Thoracic aorta (tissue), 2 donors: Measurements from ENCODE around the gene BICDL1. TPM values are rescaled to one million over a fixed set of nuclear protein-coding genes. Genes with fewer than 3 reads are reported as not detected.
A peak's percentile ranks its signal among the peaks of the same experiment; 100 is the strongest.

Experiments used
- ATAC-seq: fragments of 150-250 bp; one replicate; pipeline ENCODE4 v1.8.0; 2017; ENCODE audit warnings: low read depth; ENCODE audit not compliant: insufficient number of reproducible peaks, low FRiP score
- DNase-seq: peaks from one replicate; pipeline ENCODE4 v3.0.0-alpha.2; 2020; ENCODE audit warnings: low spot score
- H3K27ac ChIP-seq, 2 donors: fragments of 200-600 bp; sonication (generic); 1 replicate in 1 of 2; 2 replicates in 1 of 2; pipeline ENCODE4 v1.5.1; 2016; ENCODE audit warnings: mild to moderate bottlenecking in 2 of 2, moderate library complexity in 2 of 2
- H3K27me3 ChIP-seq: fragments of 200-600 bp; sonication (generic); replicated peaks from 2 replicates; pipeline ENCODE4 v1.6.0; 2016; ENCODE audit warnings: mild to moderate bottlenecking; ENCODE audit not compliant: insufficient read depth
- H3K36me3 ChIP-seq: fragments of 200-600 bp; sonication (generic); one replicate; pipeline ENCODE4 v1.5.1; 2016
- H3K4me1 ChIP-seq, 2 donors: fragments of 200-600 bp; sonication (generic); 1 replicate in 1 of 2; 2 replicates in 1 of 2; pipeline versions ENCODE4 v1.5.1 to v1.6.0; 2016; ENCODE audit warnings: low read depth in 2 of 2, mild to moderate bottlenecking in 1 of 2; ENCODE audit not compliant: control insufficient read depth in 1 of 2
- H3K4me3 ChIP-seq: fragments of 200-600 bp; sonication (generic); 2 replicates; pipeline ENCODE4 v1.5.1; 2016; ENCODE audit warnings: mild to moderate bottlenecking
- H3K9me3 ChIP-seq: fragments of 200-600 bp; sonication (generic); 2 replicates; pipeline ENCODE4 v1.5.1; 2016
- CTCF ChIP-seq: fragments of 200-600 bp; sonication (generic); IDR thresholded peaks from one replicate; pipeline ENCODE4 v1.5.1; 2019; ENCODE audit warnings: antibody characterized with exemption
- total RNA-seq, 2 donors: library from RNA; depleted of rRNA; stranded (reverse); fragments of >200 nt; gene quantifications; one replicate each; pipeline versions ENCODE4 v1.1.0 to v1.2.3, GENCODE V29; 2016

BICDL1 gene
- total RNA-seq, 2 donors from 2014 or later: 0.68 to 4.4 TPM

DNA sequence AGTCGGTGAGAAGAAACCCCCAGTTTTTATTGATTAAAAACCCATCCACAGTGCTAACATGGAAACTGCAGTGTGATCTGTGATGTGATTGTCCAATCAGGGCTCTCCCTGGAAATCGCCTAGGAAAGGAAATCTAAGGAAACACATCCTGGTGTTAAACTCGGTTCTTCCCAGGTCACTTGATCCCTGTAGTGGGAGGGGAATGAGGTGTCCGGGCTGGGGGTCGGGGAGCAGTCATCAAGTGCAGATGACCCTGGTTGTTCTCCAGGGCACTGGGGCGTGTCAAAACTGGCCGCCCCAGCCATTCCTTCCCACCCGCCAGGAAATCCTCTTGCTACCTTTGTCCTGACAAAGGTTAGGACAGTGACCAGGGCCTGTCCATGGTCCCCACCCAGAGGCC lies 106.7 kb downstream of the BICDL1 start:
- DNase-seq (no peak), ATAC-seq (no peak)
- H3K4me1 ChIP-seq: peaks cover under 1 to 9% of the 10 kb centered on the region in 2 donors
- no peak overlapping the region for H3K27ac ChIP-seq
- H3K4me3 ChIP-seq: no peak overlapping the region
- no peaks in the 10 kb centered on the region for H3K9me3 ChIP-seq
- peaks cover 46% of the 10 kb centered on the region for H3K36me3 ChIP-seq
- TF ChIP-seq CTCF: no peak
- H3K27me3 ChIP-seq: no peaks in the 10 kb centered on the region

GRCh38 chr12:120096671-120097202 lies 107.7 kb downstream of the BICDL1 start:
- ATAC-seq (no peak), DNase-seq (no peak)
- Histone ChIP-seq H3K27me3 (no peaks in the 10 kb centered on the region), H3K36me3 (peaks cover 46% of the 10 kb centered on the region), H3K9me3 (no peaks in the 10 kb centered on the region), H3K27ac (no peak overlapping the region), H3K4me3 (no peak overlapping the region), H3K4me1 (peaks cover 11 to 19% of the 10 kb centered on the region in 2 donors)
- no peak for TF ChIP-seq CTCF

DNA sequence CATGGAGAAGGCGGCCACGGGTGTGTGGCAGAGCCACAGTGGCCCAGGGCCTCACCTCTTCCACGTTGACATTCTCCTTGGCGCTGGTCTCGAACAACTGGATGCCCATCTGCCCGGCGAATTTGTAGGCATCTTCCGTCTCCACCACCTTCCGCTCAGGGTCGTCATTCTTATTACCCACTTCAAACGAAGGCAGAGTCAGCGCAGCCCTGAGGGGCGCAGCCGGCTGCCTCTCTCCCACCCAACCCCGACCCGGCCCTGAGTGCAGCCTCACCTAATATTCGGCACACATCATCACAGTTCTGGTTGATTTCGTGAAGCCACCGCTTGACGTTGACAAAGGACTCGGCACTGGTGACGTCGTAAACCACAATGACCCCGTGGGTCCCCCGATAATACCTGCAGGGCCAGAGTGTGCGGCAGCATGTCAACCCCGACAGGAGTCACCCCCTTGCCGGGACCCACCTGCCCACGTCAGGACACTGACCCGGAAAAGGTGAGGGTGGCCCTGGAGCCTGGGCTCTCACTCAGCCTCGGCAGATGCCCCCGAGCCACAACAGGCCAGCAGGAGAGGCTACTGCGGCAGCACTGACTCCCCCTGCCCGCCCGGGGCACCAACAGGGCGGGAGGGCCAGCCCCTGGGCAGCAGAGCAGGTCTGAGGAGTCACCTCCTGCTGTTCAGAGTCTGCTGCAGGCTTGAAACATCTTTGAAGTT lies 109.9 kb downstream of the BICDL1 start:
- no peak overlapping the region for H3K27ac ChIP-seq
- H3K36me3 ChIP-seq: peaks cover 58% of the 10 kb centered on the region
- H3K4me3 ChIP-seq: no peak overlapping the region
- DNase-seq (no peak), ATAC-seq (no peak)
- no peaks in the 10 kb centered on the region for H3K27me3 ChIP-seq
- H3K9me3 ChIP-seq: no peaks in the 10 kb centered on the region
- peaks cover 17 to 27% of the 10 kb centered on the region in 2 donors for H3K4me1 ChIP-seq
- TF ChIP-seq CTCF: no peak

GRCh38 chr12:120099738-120100137 lies 110.7 kb downstream of the BICDL1 start:
- ATAC-seq: no peak
- DNase-seq: no peak
- Histone ChIP-seq H3K9me3 (no peaks in the 10 kb centered on the region), H3K27me3 (no peaks in the 10 kb centered on the region), H3K36me3 (peaks cover 57% of the 10 kb centered on the region), H3K27ac (no peak overlapping the region), H3K4me1 (peaks cover 17 to 27% of the 10 kb centered on the region in 2 donors), H3K4me3 (no peak overlapping the region)
- no peak for TF ChIP-seq CTCF

- Histone ChIP-seq H3K27ac (peak overlapping the region in 1 of 2 donors; percentile 25), H3K36me3 (peaks cover 55% of the 10 kb centered on the region), H3K9me3 (no peaks in the 10 kb centered on the region), H3K4me1 (peaks cover 17 to 27% of the 10 kb centered on the region in 2 donors), H3K27me3 (no peaks in the 10 kb centered on the region), H3K4me3 (peak overlapping the region; percentile 12)
- TF ChIP-seq CTCF: no peak
- ATAC-seq (no peak), DNase-seq (peak; percentile 64)
These were observed 111.6 kb downstream of the BICDL1 start for GRCh38 chr12:120100630-120101029.
